AG09309 (cell line): Measurements from ENCODE around the gene HDHD2.
A peak's percentile ranks its signal among the peaks of the same experiment; 100 is the strongest.

Experiments used
- DNase-seq: peaks from one replicate; pipeline ENCODE4 v3.0.0-alpha.2; 2010; ENCODE audit warnings: low read depth
- H3K4me3 ChIP-seq: 2 replicates; pipeline ENCODE4 v1.5.1; 2011; ENCODE audit warnings: mild to moderate bottlenecking, low read depth, low read length, moderate library complexity; ENCODE audit not compliant: control insufficient read depth
- CTCF ChIP-seq: IDR thresholded peaks from 2 replicates; pipeline ENCODE4 v1.5.1; 2011; ENCODE audit warnings: mild to moderate bottlenecking, low read depth, low read length, inconsistent platforms; ENCODE audit not compliant: insufficient read depth, control insufficient read depth; ENCODE audit errors: missing control alignments

HDHD2 gene

GRCh38 chr18:47108998-47109405 is 41.3 kb downstream of the HDHD2 start:
- TF ChIP-seq CTCF = no peak

DNA sequence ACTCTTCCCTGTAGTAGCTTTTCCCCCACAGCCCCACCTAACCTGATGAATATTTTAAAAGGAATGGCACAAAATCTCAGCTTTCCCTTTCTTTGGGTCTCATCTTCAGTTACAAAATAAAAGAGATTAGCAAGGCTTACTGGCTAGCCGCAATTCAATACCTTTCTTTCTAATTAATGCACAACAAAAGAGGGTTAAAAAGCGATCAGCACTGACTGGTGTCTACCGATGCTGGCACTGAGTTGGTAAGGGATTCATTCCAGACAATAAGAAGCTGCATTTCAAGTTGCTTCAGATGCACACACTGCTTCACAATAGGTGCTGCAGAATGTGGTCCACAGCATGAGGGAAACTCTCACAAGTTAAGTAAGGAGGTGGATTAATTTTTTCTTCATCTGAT is 41.9 kb downstream of the HDHD2 start:
- no peak overlapping the region for H3K4me3 ChIP-seq
- DNase-seq = no peak
- TF ChIP-seq CTCF = no peak

More at GRCh38 chr18:47108998-47109405, 41.3 kb downstream of the HDHD2 start:
- DNase-seq = no peak
- H3K4me3 ChIP-seq = no peak overlapping the region

DNA sequence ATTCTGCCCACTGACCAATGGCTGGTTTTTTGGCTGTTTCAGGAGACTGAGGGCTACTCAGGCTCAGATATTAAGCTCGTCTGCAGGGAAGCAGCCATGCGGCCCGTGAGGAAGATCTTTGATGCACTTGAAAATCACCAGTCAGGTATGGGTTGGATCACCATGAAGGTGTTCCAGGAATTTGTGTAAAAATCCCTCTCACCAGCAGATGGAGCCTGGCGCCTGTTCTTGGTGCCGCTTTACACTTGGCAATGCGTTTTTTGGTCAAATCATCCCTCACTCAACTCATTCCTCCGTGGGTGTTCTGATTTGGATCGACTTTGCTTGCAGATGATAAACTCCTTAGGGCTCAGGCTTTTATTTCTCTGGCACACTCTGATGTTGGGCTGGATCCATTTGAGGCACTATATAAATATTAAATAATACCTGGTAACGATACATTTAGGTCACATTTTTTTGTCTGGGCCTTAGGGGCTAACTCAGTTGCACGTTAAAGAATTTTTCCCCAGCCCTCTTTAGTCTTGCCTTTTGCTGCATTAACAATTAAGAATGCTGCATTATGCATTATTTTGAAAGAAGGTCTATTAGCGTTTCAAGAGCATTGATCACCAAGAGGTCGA is 50.0 kb downstream of the HDHD2 start:
- TF ChIP-seq CTCF = peak; percentile 87
- DNase-seq = no peak
- H3K4me3 ChIP-seq = no peak overlapping the region

DNA sequence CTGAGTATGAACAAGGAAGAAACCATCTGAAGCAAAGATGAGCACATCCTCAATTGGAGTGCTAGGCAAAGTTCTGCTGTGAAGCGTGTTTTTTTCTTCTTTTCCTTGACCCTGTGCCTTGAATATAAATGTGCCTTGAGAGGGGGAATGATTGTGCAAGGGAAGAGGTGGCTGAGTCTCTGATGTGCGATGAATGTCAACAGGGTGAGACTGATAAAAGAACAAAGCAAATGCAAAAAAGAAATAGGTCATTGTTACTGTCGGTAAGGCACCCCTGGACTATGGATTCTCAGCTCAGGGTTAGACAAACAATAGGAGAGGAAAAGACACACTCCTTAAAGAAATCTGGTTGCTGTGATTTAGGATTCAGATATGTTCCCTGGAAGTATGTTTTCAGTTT is 54.5 kb downstream of the HDHD2 start:
- TF ChIP-seq CTCF = no peak

GRCh38 chr18:47087676-47088075 is 62.6 kb downstream of the HDHD2 start:
- no peak overlapping the region for H3K4me3 ChIP-seq
- DNase-seq = no peak
- no peak for TF ChIP-seq CTCF

More for the DNA sequence above, 54.5 kb downstream of the HDHD2 start:
- H3K4me3 ChIP-seq = no peak overlapping the region
- DNase-seq = no peak

- no peak for DNase-seq
- H3K4me3 ChIP-seq = no peak overlapping the region
- no peak for TF ChIP-seq CTCF
Measured at GRCh38 chr18:47081578-47081977, 68.7 kb downstream of the HDHD2 start.
